Measurements from ENCODE around the gene SNTG2.

SNTG2 gene

GRCh38 chr2:938181-939005, 12.3 kb upstream of the SNTG2 start:
- no peak for TF ChIP-seq CTCF (IDR thresholded peaks at IDR 0.05; ENCODE audit: low read depth, low read length)
- Histone ChIP-seq H3K36me3 (no peaks in the 10 kb centered on the region), H3K9me3 (ENCODE audit: severe bottlenecking) (no peaks in the 10 kb centered on the region), H3K4me3 (ENCODE audit: low read depth, low read length) (no peak overlapping the region), H3K27ac (no peak overlapping the region), H3K27me3 (ENCODE audit: insufficient read depth, low read depth, severe bottlenecking) (no peaks in the 10 kb centered on the region)
- DNase-seq = no peak

- Histone ChIP-seq H3K27ac (no peak overlapping the region), H3K4me3 (ENCODE audit: low read depth, low read length) (no peak overlapping the region), H3K27me3 (ENCODE audit: insufficient read depth, low read depth, severe bottlenecking) (no peaks in the 10 kb centered on the region), H3K36me3 (no peaks in the 10 kb centered on the region), H3K9me3 (ENCODE audit: severe bottlenecking) (peaks cover 6% of the 10 kb centered on the region)
- no peak for DNase-seq
- TF ChIP-seq CTCF (IDR thresholded peaks at IDR 0.05; ENCODE audit: low read depth, low read length) = no peak
Observed at GRCh38 chr2:939936-940601, 10.6 kb upstream of the SNTG2 start.

- Histone ChIP-seq H3K27ac (no peak overlapping the region), H3K9me3 (ENCODE audit: severe bottlenecking) (peaks cover 6% of the 10 kb centered on the region), H3K36me3 (no peaks in the 10 kb centered on the region), H3K27me3 (ENCODE audit: insufficient read depth, low read depth, severe bottlenecking) (no peaks in the 10 kb centered on the region), H3K4me3 (ENCODE audit: low read depth, low read length) (no peak overlapping the region)
- DNase-seq = no peak
- no peak for TF ChIP-seq CTCF (IDR thresholded peaks at IDR 0.05; ENCODE audit: low read depth, low read length)
Observed at GRCh38 chr2:941871-942270, 8.8 kb upstream of the SNTG2 start.

GRCh38 chr2:942775-943460, 7.7 kb upstream of the SNTG2 start:
- Histone ChIP-seq H3K27me3 (ENCODE audit: insufficient read depth, low read depth, severe bottlenecking) (no peaks in the 10 kb centered on the region), H3K9me3 (ENCODE audit: severe bottlenecking) (peaks cover 6% of the 10 kb centered on the region), H3K36me3 (no peaks in the 10 kb centered on the region), H3K27ac (no peak overlapping the region), H3K4me3 (ENCODE audit: low read depth, low read length) (no peak overlapping the region)
- no peak for DNase-seq
- TF ChIP-seq CTCF (IDR thresholded peaks at IDR 0.05; ENCODE audit: low read depth, low read length) = no peak

GRCh38 chr2:943461-943797, 7.2 kb upstream of the SNTG2 start:
- H3K9me3 ChIP-seq (ENCODE audit: severe bottlenecking) = peaks cover 6% of the 10 kb centered on the region
- H3K27ac ChIP-seq = no peak overlapping the region
- no peak for DNase-seq
- no peak for TF ChIP-seq CTCF (IDR thresholded peaks at IDR 0.05; ENCODE audit: low read depth, low read length)
- no peaks in the 10 kb centered on the region for H3K27me3 ChIP-seq (ENCODE audit: insufficient read depth, low read depth, severe bottlenecking)
- no peak overlapping the region for H3K4me3 ChIP-seq (ENCODE audit: low read depth, low read length)
- H3K36me3 ChIP-seq = no peaks in the 10 kb centered on the region

All from WERI-Rb-1 (cell line).